NCI-H1417 (cell line): Measurements from ENCODE around the gene MSLN.
"Not testable (repeated sequence)": the region's sequence is repeated elsewhere in the genome, so short reads cannot be mapped to it uniquely, and the experiment has no call there.

ENCODE experiments used
- DNase-seq, 3 experiments: peaks; one replicate each; lab custom pipeline; 2025; lab: John Stamatoyannopoulos, UW

Gene MSLN

DNA sequence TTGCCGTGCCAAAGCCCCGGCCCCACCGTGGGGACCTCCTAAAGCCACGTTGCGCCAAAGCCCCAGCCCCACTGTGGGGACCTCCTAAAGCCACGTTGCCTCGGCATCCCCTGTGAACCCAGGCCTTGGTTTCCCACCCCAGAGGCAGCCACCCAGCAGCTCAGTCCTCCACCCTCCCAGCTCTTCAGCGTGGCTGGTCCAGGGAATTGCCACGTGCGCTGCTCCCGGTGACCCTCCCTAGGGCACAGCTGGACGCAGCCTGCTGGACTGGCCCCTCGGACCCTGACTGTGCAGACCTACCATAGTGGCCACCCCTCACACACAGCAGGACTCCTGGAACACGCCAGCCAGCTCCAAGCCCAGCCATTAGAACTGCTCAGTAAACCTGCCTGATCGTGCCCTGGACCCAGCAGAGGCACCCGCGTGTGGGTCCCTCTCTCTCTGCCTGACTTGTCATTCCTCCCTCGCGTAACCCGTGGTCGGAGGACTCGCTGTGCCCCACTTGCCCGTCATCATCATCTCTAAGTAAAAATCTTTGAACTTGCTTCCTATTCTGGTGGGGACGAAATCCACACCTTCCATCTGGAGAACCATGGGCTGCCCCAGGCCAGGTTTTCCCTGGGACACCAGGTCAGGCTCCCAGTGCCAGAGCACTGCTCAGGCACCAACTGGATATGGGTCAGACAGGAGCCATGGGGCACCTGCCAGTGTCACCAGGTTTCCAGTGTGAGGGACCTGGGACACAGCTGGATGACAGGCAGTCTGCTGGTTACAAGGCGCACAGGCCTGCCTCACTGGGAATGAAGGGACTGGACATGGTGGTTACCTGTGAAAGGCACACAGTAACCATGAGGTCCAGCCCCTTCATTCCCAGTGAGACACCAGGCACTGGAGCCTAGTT lies 25.3 kb upstream of the MSLN start:
- no peak for DNase-seq

- no peak for DNase-seq
Observed at GRCh38 chr16:735982-736453, 24.5 kb upstream of the MSLN start.

DNA sequence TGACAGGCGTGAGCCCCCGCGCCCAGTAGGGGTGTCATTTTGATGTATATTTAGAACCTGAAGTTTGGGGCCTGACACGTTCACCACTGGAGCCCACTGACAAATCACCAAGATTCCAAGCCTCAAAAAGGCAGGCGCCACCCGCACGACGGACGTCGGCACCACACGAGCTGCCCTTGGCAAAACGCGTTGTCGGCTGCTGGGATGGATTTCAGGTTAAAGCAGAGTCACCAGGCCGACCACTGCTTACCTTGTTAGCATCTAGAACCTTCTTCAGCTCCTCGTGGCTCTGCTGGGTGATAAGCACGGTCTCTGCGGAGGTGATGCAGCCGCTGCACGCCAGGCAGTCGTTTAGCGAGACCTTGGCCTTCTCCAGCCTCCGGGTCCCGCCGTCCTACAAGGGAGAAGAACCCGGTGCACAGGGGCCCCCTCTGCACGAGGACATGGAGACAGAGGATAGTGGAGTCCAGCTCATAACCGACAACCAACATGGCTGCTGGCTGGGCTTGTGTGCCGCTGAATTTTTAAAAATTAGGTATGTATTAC lies 23.5 kb upstream of the MSLN start:
- DNase-seq = no peak

GRCh38 chr16:739560-740458 lies 20.7 kb upstream of the MSLN start:
- no peak for DNase-seq

- no peak for DNase-seq
Observed at GRCh38 chr16:740459-740763, 20.1 kb upstream of the MSLN start.

DNA sequence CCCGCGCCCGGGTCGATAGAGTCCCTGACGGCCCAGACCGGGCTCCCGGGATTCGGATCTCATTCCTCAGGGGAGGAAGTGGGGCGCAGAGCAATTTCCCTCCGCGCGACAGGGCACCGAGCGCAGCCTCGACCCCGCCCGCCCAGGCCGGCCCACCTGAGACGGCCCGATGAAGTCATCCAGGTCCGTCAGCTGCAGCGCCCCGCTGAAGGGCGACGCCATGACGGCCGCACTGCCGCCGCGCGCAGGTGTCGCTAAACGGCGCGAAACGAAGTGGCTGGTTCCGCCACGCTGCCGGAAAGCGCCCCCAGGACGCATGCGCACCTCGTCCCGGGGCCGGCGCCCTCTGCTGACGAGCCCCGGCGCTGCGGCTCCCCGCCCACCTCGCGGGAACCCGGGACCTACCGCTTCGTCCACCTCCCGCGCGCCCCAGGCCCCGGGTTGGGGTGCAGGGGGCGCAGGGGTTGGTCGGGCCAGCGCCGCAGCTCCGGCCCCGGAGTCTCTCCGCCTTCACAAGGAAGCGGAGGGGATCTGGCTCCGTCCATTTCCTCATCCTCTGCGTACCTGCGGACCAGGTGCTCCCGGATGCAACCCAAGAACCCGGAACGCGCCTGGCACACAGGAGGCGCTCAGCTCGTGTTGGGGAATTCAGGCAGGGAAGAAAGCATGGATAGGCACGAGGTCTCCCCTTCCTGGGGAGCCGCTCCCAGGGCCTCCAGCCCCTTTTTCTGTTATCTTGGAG lies 19.6 kb upstream of the MSLN start, which contains the start of gene CIAO3:
CIAO3 (minus strand) TSS at position 234 of the 742 bp plus-strand sequence; CDS start at position 222, 12 bp downstream.
- peak; percentile 87 to 98 (median 91) for DNase-seq

GRCh38 chr16:741986-742629 lies 18.4 kb upstream of the MSLN start:
- no peak for DNase-seq

- DNase-seq = not testable (repeated sequence)
Observed at GRCh38 chr16:742894-743293, 17.6 kb upstream of the MSLN start.

DNA sequence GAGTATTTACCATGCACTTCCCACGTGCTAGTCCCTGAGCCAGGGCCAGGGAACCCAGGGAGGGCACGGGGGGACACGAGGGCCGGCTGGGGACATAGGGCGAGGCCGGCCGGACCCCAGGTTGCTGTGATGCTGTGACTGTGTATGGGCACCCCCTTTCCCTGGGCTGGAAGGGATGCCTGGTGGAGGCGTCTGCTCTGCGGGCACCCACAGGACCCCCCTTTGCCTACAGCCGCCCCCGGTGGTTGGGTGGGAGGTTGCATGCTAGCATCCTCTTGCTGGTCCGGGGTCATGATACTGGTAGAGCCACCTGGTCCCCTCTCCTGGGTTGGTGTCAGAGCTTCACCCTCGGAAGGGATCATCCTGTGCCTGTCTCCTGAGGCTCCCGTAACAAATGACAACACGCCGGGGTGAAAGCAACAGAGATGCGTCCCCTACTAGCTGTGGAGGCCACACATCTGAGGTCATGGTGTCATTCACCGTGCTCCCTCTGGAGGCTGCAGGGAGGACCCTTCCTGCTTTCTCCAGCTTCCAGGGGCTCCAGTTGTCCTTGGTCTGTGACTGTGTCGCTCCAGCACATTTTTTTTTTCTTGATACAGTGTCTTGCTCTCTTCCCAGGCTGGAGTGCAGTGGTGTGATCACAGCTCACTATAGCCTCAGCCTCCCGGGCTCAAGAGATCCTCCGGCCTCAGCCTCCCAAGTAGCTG lies 16.6 kb upstream of the MSLN start:
- no peak for DNase-seq

GRCh38 chr16:745739-746138 lies 14.8 kb upstream of the MSLN start:
- DNase-seq = no peak

DNA sequence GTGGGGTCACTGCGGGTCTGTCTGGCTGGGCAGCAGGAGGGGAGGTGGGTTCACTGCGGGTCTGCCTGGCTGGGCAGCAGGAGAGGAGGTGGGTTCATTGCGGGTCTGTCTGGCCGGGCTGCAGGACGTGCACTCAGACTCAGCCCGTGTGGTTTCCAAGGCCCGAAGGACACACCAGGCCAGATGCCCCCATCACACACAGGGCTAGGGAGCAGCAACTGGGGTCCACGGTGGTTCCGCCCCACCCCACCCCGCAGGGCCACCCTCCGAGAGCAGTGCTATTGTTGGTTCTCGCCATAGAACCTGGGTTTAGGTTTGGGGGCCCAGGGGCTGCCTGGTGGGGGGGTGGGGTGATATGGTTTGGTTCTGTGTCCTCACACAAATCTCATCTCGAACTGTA lies 13.9 kb upstream of the MSLN start:
- no peak for DNase-seq

DNA sequence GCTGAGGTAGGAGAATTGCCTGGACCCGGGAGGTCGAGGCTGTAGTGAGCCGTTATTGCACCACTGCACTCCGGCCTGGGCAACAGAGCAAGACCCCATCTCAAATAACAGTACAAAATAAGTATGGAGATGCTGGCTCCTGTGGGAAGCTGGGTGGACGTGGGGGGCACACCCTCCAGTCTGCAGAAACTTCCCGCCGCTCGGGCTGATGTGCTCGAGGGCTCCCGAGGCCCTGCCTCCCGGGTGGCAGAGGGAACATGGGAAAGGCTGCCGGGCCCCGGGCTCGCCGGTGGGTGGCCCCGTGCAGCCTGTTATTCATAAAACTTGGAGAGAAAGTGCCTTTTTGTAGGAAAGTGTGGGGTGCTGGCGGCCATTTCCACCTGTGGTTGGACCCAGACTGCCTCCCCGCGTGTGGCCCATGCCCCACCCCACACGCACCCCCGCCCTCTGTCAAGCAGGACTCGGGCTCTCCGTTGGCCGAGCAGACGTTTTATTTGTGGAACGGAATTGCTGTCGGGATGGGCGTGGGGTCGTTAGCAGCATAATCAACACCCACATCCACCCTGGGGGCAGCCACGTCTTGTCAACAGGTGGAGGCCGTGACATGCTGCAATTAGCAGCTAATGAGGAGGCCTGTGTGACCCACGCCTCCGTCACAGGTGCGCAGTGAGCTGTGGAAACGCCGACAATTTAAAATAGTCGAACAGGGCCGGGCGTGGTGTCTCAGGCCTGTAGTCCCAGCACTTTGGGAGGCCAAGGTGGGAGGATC lies 12.4 kb upstream of the MSLN start:
- no peak for DNase-seq

- DNase-seq = no peak
Observed at GRCh38 chr16:749010-749409, 11.5 kb upstream of the MSLN start.

- DNase-seq = no peak
Observed at GRCh38 chr16:750485-750884, 10.0 kb upstream of the MSLN start.

GRCh38 chr16:751152-752006 lies 9.2 kb upstream of the MSLN start:
- DNase-seq = no peak

DNA sequence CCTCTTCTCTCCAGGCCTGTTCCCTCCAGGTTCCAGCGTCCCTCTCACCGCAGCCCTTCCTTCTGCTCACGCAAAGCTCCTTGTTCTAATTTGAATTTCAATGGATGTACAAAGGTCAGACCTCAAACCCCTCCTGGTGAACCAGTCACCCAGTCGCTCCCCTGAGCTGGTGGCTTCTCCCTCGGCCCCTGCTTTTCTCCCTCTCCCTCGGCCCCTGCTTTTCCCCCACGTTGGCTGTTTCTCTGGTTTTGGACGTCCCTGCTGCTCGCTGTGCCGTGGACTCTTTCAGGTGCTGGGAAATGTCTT lies 8.6 kb upstream of the MSLN start:
- no peak for DNase-seq

DNA sequence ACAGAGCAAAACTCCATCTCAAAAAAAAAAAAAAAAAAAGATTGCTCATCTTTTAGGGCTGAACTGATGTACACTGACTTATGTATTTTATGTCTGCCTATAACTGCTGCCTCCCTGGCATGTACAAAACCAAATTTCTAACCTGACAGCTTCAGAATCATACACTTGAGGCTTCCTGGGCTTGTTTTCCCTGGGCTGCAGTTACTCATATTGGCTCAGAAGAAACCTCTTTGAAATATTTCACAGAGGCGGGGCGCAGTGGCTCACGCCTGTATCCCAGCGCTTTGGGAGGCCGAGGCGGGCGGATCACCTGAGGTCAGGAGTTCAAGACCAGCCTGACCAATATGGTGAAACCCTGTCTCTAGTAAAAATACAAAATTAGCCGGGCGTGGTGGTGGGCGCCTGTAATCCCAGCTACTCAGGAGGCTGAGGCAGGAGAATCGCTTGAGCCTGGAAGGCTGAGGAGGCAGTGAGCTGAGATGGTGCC lies 6.4 kb upstream of the MSLN start:
- DNase-seq = not testable (repeated sequence)

DNA sequence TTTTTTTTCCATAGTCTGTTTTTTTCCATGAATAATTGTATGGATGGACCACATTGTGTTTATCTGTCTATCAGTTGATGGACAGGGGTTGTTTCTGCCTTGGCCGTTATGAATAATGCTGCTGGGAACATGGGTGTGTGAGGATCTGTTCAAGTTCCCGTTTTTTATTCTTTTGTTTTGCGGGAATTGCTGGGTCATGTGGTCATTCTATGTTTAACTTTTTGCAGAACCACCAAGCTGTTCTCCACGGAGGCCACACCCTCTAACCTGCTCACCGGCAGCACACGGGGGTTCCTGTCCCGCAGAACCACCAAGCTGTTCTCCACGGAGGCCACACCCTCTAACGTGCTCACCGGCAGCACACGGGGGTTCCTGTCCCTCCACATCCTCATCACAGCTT lies 5.9 kb upstream of the MSLN start:
- no peak for DNase-seq

DNA sequence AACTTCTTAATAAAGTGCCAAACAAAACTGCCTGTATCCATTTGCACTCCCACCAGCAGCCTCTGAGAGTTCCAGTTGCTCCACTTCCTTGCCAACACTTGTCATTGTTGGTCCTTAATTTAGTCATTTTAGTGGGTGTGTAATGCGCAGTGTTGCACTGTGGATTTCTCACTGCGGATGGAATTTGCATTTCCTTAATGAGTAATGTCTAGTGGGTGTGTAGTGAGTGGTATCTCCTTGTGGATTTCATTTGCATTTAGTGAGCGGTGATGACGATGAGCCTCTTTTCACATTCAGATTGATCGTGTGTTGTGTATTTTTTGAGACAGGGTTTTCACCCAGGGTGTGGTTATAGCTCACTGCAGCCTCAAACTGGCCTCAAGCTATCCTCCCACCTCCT lies 4.1 kb upstream of the MSLN start:
- no peak for DNase-seq
